Retina (tissue), 1 donor: ENCODE data around the gene ZNF74.
"Not testable (repeated sequence)": the region's sequence is repeated elsewhere in the genome, so short reads cannot be mapped to it uniquely, and the experiment has no call there.

Experiments used
- DNase-seq: peaks from one replicate; pipeline ENCODE4 v3.0.0-alpha.2; 2016

Gene ZNF74

DNA sequence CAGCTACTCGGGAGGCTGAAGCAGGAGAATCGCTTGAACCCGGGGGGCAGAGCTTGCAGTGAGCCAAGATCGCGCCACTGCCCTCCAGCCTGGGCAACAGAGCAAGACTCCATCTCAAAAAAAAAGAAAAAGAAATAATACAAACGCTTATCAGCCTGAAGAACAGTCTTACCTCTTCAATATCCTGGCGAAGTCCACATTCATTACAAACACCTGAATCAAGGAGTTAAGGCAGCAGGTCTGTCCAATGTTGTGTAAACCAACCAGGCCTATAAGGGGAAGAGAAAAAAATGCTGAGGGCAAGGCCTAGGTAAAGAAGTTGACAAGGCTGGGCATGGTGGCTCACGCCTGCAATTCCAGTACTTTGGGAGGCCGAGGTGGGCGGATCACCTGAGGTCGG, 17.0 kb upstream of the ZNF74 start:
- not testable (repeated sequence) for DNase-seq

GRCh38 chr22:20378110-20378509, 15.8 kb upstream of the ZNF74 start:
- DNase-seq: no peak

- not testable (repeated sequence) for DNase-seq
Measured at GRCh38 chr22:20378684-20379083, 15.3 kb upstream of the ZNF74 start.

DNA sequence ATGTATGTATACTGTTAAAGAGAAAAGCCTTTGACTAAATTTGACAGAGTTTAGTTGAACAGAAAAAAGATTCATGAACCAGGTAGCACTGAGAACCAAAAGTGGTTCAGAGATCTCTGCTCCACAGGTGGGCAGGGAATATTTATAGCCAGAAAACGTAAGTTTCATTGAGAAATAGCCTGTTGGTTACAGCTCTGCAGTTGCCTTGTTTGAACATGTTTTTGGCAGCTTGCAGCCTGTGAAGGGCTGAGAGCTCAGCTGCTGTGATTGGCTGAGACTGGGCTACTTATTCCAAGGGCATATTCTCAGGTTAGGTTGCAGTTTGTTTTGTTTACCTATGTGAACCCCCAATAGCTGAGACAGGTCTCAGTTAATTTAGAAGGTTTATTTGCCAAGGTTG, 13.5 kb upstream of the ZNF74 start:
- DNase-seq: no peak

DNA sequence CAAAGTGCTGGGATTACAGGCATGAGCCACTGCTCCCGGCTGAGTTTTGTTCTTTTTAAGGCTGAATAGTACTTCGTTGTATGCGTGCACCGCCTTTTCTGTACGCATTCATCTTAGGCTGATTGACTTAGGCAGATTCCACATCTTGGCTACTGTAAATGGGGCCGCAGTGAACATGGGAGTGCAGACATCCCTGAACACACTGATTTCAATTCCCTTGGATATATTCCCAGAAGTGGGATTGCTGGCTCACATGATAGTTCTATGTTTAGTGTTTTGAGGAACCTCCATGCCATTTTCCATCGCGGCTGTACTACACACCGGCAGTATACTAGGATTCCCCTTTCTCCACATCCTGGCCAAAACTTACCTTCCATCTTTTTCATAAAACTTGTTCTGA, 10.4 kb upstream of the ZNF74 start:
- no peak for DNase-seq

- no peak for DNase-seq
Measured at GRCh38 chr22:20384171-20384570, 9.8 kb upstream of the ZNF74 start.

GRCh38 chr22:20384865-20385264, 9.1 kb upstream of the ZNF74 start:
- no peak for DNase-seq

GRCh38 chr22:20386336-20386735, 7.6 kb upstream of the ZNF74 start:
- no peak for DNase-seq

DNA sequence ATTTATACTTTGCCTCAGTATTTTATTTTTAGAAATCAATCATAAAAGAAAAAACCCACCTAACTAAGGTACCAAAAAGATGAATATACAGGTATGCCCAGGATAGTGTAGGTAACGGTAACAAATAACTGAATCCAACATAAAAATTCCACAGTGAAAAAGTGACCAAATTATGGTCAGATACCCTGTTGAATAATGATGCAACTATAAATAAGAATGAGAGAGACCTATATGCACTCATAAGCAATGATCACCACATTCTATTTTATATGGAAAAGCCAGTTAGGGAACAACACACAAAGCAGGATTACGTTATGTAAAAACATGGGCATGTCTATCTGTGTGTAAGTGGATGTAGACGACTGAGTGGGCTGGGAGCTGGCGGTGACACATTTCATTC, 7.0 kb upstream of the ZNF74 start:
- no peak for DNase-seq

GRCh38 chr22:20388200-20388599, 5.8 kb upstream of the ZNF74 start:
- no peak for DNase-seq

DNA sequence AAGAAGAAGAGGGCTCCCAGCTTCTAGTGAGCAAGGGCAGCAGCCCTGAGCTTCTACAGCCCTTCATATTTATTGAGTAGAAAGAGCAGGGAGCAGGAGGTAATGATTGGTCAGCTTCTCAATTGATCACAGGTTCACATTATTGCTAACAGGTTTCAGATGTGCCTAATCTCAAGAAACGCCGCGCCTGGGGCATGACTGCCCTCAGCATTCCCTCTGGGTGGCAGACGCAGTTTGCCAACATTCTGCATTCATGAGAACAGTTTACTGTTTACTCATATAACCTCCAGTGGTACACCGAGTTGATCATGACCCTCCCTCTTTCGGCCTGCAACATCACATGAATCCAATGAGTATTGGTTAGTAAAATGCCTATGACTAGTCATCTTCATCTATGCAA, 4.7 kb upstream of the ZNF74 start:
- no peak for DNase-seq

DNA sequence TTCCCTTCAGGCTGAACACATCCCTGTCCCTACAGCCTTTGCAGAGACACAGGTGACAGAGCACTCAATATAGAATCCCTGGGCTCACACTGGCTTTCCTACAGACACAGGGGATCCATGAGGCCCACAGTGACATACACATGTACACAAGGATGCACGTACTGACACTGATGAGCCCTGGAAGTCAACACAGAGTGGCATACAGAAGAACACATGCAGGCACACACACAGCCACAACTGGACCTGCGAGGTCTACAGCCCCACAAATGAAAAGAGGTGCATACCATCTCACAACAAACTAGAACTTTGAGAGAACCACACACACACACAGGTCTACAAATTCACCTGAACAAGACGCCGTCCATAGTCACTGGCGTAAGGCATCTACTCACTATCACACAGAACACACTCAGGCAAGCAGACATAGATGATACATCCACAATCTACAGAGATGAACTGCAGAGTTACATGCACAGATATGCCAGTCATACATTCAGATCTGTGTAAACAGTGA, 3.5 kb upstream of the ZNF74 start:
- DNase-seq: no peak

- DNase-seq: no peak
Measured at GRCh38 chr22:20391222-20391621, 2.7 kb upstream of the ZNF74 start.

GRCh38 chr22:20392365-20392881, 1.5 kb upstream of the ZNF74 start:
- DNase-seq: not testable (repeated sequence)

DNA sequence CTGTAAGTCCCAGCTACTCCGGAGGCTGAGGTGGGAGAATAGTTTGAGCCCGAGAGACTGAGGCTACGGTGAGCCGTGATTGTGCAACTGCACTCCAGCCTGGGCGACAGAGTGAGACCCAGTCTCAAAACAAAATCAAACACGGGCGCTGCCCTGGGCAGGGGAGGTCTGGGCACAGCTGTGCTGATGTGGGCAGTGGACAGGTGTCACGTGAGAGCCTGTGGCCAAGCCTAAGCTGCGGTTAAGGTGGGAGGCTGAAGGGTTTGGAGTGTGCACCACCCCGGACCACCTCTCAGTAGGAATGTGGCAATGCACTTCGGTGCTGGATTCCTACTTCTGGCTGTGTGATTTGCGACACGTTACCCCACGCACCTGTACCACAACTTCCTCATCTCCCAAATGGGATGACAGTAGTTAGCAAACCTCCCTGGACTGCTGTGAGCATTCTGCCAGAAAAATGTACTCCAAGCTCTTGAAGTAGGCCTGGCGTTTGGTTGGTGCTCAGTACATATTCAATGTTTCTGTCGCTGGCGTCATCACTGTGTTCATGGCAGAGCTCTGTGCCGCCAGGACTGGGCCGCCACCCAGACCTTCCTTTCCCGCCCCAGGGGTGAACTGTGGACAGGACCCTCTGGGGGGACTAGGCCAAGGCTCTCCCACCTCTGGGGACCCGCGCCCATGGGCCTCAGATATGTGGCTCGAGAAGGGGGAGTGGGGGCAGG, 807 bp upstream of the ZNF74 start:
- DNase-seq: no peak

- no peak for DNase-seq
Measured at GRCh38 chr22:20395181-20395906, 1.4 kb downstream of the ZNF74 start.

- DNase-seq: no peak
Measured at GRCh38 chr22:20395907-20396287, 1.9 kb downstream of the ZNF74 start.

DNA sequence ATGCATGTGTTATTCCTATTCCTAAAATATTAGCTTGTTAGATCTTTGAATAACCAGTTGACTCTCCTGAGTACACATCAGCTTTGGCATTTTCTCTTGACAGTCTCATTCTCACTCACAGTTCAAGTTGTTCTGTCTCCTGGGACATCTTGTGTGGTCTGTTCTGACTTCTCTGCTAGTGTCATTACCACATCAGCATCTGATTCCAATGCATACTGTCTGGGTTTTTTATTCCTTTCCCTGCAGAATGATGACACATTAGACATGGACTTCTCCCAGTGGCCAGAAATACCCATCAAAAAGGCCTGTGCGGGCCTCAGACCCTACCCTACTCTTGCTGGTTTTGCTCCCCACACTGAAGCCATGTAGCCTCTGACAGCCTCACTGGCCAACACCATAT, 2.7 kb downstream of the ZNF74 start:
- DNase-seq: no peak

GRCh38 chr22:20397498-20397897, 3.5 kb downstream of the ZNF74 start:
- no peak for DNase-seq

DNA sequence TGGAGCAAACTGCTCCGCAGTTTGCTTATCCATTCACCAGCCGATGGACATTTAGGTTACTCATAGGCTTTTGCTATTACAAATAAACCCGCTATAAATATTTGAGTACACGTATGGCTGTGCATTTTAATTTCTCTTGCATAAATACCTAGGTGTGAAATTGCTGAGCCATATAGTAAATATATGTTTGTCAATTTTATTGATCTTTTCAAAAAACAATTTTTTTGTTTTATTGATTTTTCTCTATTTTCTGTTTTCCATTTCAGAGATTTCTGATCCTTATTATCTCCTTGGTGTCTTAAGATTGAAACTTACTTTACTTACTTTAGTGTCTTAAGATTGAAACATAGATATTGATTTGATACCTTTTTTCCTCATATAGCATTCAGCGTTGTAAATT, 4.5 kb downstream of the ZNF74 start:
- DNase-seq: no peak

- no peak for DNase-seq
Measured at GRCh38 chr22:20399866-20400605, 6.1 kb downstream of the ZNF74 start.

- no peak for DNase-seq
Measured at GRCh38 chr22:20400606-20401375, 6.8 kb downstream of the ZNF74 start.
